OCI-LY7 (cell line): ENCODE measurements around the gene CCDC146.

Source experiments
- EZH2phosphoT487 ChIP-seq: fragments of 200-600 bp; sonication (generic); IDR thresholded peaks from 2 replicates; pipeline ENCODE4 v1.6.1; 2018; ENCODE audit warnings: low read depth, borderline replicate concordance, mild to moderate bottlenecking, mixed run types, antibody characterized with exemption, low read length, moderate library complexity, mixed read lengths
- TF ChIP-seq, protein P1 (sequence below): fragments of 200-600 bp; sonication (generic); conservative IDR thresholded peaks from 2 replicates; pipeline ENCODE4 v1.5.1; 2014; ENCODE audit warnings: mild to moderate bottlenecking, antibody characterized with exemption, low read length, moderate library complexity, mixed read lengths

DNA sequence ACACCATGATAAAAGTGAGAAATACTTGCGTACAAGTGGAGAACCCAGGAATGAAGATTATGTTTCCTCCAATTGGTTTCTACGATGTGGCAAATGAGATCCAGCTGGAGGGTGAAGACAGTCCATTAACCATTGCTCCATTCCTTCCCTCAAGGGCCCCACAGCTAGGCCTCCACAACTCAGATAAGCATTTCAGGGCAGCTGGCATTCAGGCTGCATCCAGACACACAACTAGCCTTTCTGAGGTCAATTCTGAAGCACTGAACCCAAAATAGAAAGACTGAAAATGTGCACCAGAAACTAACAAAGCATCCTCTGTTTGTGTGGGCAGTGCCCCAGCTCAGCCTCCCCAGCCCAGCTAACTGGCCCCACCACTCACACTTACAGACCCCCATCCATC, 198.9 kb downstream of the CCDC146 start:
- TF ChIP-seq, protein P1, sequence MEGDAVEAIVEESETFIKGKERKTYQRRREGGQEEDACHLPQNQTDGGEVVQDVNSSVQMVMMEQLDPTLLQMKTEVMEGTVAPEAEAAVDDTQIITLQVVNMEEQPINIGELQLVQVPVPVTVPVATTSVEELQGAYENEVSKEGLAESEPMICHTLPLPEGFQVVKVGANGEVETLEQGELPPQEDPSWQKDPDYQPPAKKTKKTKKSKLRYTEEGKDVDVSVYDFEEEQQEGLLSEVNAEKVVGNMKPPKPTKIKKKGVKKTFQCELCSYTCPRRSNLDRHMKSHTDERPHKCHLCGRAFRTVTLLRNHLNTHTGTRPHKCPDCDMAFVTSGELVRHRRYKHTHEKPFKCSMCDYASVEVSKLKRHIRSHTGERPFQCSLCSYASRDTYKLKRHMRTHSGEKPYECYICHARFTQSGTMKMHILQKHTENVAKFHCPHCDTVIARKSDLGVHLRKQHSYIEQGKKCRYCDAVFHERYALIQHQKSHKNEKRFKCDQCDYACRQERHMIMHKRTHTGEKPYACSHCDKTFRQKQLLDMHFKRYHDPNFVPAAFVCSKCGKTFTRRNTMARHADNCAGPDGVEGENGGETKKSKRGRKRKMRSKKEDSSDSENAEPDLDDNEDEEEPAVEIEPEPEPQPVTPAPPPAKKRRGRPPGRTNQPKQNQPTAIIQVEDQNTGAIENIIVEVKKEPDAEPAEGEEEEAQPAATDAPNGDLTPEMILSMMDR = no peak
- TF ChIP-seq EZH2phosphoT487 = no peak
